Sigmoid colon (tissue), 7 donors: Measurements from ENCODE around the gene PIWIL1. TPM values are rescaled to one million over a fixed set of nuclear protein-coding genes. Genes with fewer than 3 reads are reported as not detected.

Experiments
- DNase-seq: peaks from one replicate; pipeline ENCODE4 v3.0.0-alpha.2; 2019
- H3K27ac ChIP-seq, 4 donors: fragments of 200-600 bp; sonication (generic); one replicate each; pipeline ENCODE4 v1.5.1; 2016 to 2019; ENCODE audit warnings: mild to moderate bottlenecking in 1 of 4
- H3K27me3 ChIP-seq, 3 donors: fragments of 200-600 bp; sonication (generic); one replicate each; pipeline ENCODE4 v1.5.1; 2019; ENCODE audit warnings: mild to moderate bottlenecking in 1 of 3
- H3K36me3 ChIP-seq, 4 donors: fragments of 200-600 bp; sonication (generic); one replicate each; pipeline ENCODE4 v1.5.1; 2016 to 2019
- H3K4me1 ChIP-seq, 4 donors: fragments of 200-600 bp; sonication (generic); one replicate each; pipeline ENCODE4 v1.5.1; 2017 to 2019
- H3K4me3 ChIP-seq, 4 donors: fragments of 200-600 bp; sonication (generic); one replicate each; pipeline ENCODE4 v1.5.1; 2017 to 2019; ENCODE audit warnings: mild to moderate bottlenecking in 2 of 4, moderate library complexity in 1 of 4
- H3K9me3 ChIP-seq, 4 donors: fragments of 200-600 bp in 3 of 4; sonication (generic) in 3 of 4; one replicate each; pipeline versions ENCODE4 v1.5.1 to v1.6.1; 2013 to 2019
- CTCF ChIP-seq, 4 experiments: fragments of 450-650 bp in 3 of 4; fragments of 200-600 bp in 1 of 4; IDR thresholded peaks; one replicate each; pipeline ENCODE4 v1.5.1; 2016 to 2019; ENCODE audit warnings: antibody characterized with exemption in 4 of 4, mild to moderate bottlenecking in 3 of 4, moderate library complexity in 2 of 4
- EP300 ChIP-seq, 4 donors: sonication (generic); formaldehyde crosslinking; IDR thresholded peaks; one replicate each; pipeline ENCODE4 v1.6.1; 2017; ENCODE audit warnings: antibody characterized with exemption in 4 of 4
- POLR2A ChIP-seq, 2 donors: fragments of 450-650 bp; IDR thresholded peaks; one replicate each; pipeline ENCODE4 v1.6.1; 2016; ENCODE audit warnings: antibody characterized with exemption in 2 of 2, mild to moderate bottlenecking in 2 of 2, moderate library complexity in 2 of 2
- POLR2AphosphoS5 ChIP-seq, 4 donors: sonication (generic); formaldehyde crosslinking; IDR thresholded peaks; one replicate each; pipeline ENCODE4 v1.6.1; 2017; ENCODE audit warnings: antibody characterized with exemption in 4 of 4
- WGBS, 2 donors: extraction: QIAGEN DNeasy Blood & Tissue Kit; methylation state at CpG; one replicate each; pipeline ENCODE4 v1.1.7; 2013; 5-methylcytosine and 5-hydroxymethylcytosine counted together
- intact Hi-C: fragments of 100-400 bp; cut with DNase I; formaldehyde crosslinking; loops from one replicate; pipeline ENCODE4 v1.15.1; 2023
- polyA plus RNA-seq, 3 donors: library from polyadenylated mRNA; stranded (reverse); fragments of 200-250 nt; gene quantifications; one replicate each; pipeline ENCODE4 v1.2.3, GENCODE V29; 2013
- total RNA-seq, 4 donors: library from RNA; depleted of rRNA; stranded (reverse); fragments of >200 nt; gene quantifications; one replicate each; pipeline ENCODE4 v1.1.0, GENCODE V29; 2016
- donor health status: healthy with polysubstance abuse.
- donor health status: Bipolar disorder and iron deficiency.
- donor health status: healthy.

Gene PIWIL1
- total and polyA plus RNA-seq, 7 donors, result not detected

GRCh38 chr12:130335517-130336392 is 1.9 kb upstream of the PIWIL1 start:
- H3K27me3 ChIP-seq, result peaks cover 0 to 42% (median 37%) of the 10 kb centered on the region in 3 donors
- 48 to 50% methylated on average over 15 of the region's 15 CpGs for WGBS, 2 donors
- no peak for DNase-seq

GRCh38 chr12:130336723-130337487 is 782 bp upstream of the PIWIL1 start:
- Histone ChIP-seq H3K4me3 (no peak overlapping the region), H3K27me3 (peaks cover 0 to 45% (median 37%) of the 10 kb centered on the region in 3 donors), H3K36me3 (no peaks in the 10 kb centered on the region), H3K4me1 (peaks cover 0 to 7% (median 3%) of the 10 kb centered on the region in 4 donors), H3K9me3 (no peaks in the 10 kb centered on the region), H3K27ac (no peak overlapping the region)
- 39 to 63% methylated on average over 33 of the region's 33 CpGs for WGBS, 2 donors
- no peak for TF ChIP-seq POLR2AphosphoS5 (IDR thresholded peaks at IDR 0.05)
- TF ChIP-seq EP300 (IDR thresholded peaks at IDR 0.05), result no peak
- no peak for TF ChIP-seq POLR2A (IDR thresholded peaks at IDR 0.05)
- no peak for TF ChIP-seq CTCF (IDR thresholded peaks at IDR 0.05)
- intact Hi-C loops, result no loop called here
- no peak for DNase-seq

More at GRCh38 chr12:130335517-130336392, 1.9 kb upstream of the PIWIL1 start:
- no peak overlapping the region for H3K27ac ChIP-seq
- no peaks in the 10 kb centered on the region for H3K9me3 ChIP-seq
- H3K36me3 ChIP-seq, result no peaks in the 10 kb centered on the region
- intact Hi-C loops, result loop anchor here (2.0 kb wide), 1 partner anchor 287 kb away; no protein-coding TSS in a partner anchor
- TF ChIP-seq EP300 (IDR thresholded peaks at IDR 0.05), result no peak
- peak in 3 of 4 experiments; percentile 49 to 66 (median 55) for TF ChIP-seq CTCF (IDR thresholded peaks at IDR 0.05)
- H3K4me1 ChIP-seq, result peaks cover 0 to 7% (median 3%) of the 10 kb centered on the region in 4 donors
- no peak overlapping the region for H3K4me3 ChIP-seq

GRCh38 chr12:130338794-130339601 is 1.3 kb downstream of the PIWIL1 start:
- intact Hi-C loops, result no loop called here
- H3K4me1 ChIP-seq, result peaks cover 0 to 7% (median 3%) of the 10 kb centered on the region in 4 donors
- TF ChIP-seq EP300 (IDR thresholded peaks at IDR 0.05), result no peak
- TF ChIP-seq CTCF (IDR thresholded peaks at IDR 0.05), result no peak
- TF ChIP-seq POLR2AphosphoS5 (IDR thresholded peaks at IDR 0.05), result no peak
- TF ChIP-seq POLR2A (IDR thresholded peaks at IDR 0.05), result no peak
- no peaks in the 10 kb centered on the region for H3K9me3 ChIP-seq
- no peak overlapping the region for H3K4me3 ChIP-seq
- peaks cover 0 to 45% (median 37%) of the 10 kb centered on the region in 3 donors for H3K27me3 ChIP-seq
- no peak overlapping the region for H3K27ac ChIP-seq
- 24 to 42% methylated on average over 82 of the region's 82 CpGs for WGBS, 2 donors
- no peak for DNase-seq
- no peaks in the 10 kb centered on the region for H3K36me3 ChIP-seq

- Histone ChIP-seq H3K36me3 (no peaks in the 10 kb centered on the region), H3K27ac (no peak overlapping the region), H3K27me3 (peaks cover 0 to 35% (median 33%) of the 10 kb centered on the region in 3 donors), H3K9me3 (no peaks in the 10 kb centered on the region), H3K4me1 (peaks cover 0 to 7% (median 3%) of the 10 kb centered on the region in 4 donors), H3K4me3 (no peak overlapping the region)
- 13 to 47% methylated on average over 15 of the region's 15 CpGs for WGBS, 2 donors
- no peak for DNase-seq
- TF ChIP-seq CTCF (IDR thresholded peaks at IDR 0.05), result no peak
- no peak for TF ChIP-seq EP300 (IDR thresholded peaks at IDR 0.05)
- TF ChIP-seq POLR2AphosphoS5 (IDR thresholded peaks at IDR 0.05), result no peak
- intact Hi-C loops, result no loop called here
Observed at GRCh38 chr12:130339951-130340350, 2.3 kb downstream of the PIWIL1 start.
